AG04449 (cell line): ENCODE data around the gene ANKRD29.

Experiments
- CTCF ChIA-PET: fragments of 350-600 bp; formaldehyde crosslinking; extraction: SDS; loops from one replicate; lab custom pipeline; 2021; ENCODE audit warnings: antibody characterized with exemption; lab: Yijun Ruan, JAX
- POLR2A ChIA-PET: fragments of 400-600, 350-600 bp; formaldehyde crosslinking; extraction: SDS; loops from one replicate; lab custom pipeline; 2020; ENCODE audit warnings: antibody characterized with exemption, inconsistent platforms; lab: Yijun Ruan, JAX
- DNase-seq: peaks from one replicate; pipeline ENCODE4 v3.0.0-alpha.2; 2010; ENCODE audit warnings: low read depth, low spot score
- H3K4me3 ChIP-seq: 2 replicates; pipeline ENCODE4 v1.5.1; 2011; ENCODE audit warnings: low read depth, mild to moderate bottlenecking, control low read depth, low read length
- TF ChIP-seq, protein P1 (sequence below): IDR thresholded peaks from one replicate; pipeline ENCODE4 v1.5.1; 2011; ENCODE audit warnings: mild to moderate bottlenecking, moderate library complexity, low read length, control low read depth, inconsistent platforms; ENCODE audit not compliant: insufficient read depth; ENCODE audit errors: missing control alignments

Gene ANKRD29

DNA sequence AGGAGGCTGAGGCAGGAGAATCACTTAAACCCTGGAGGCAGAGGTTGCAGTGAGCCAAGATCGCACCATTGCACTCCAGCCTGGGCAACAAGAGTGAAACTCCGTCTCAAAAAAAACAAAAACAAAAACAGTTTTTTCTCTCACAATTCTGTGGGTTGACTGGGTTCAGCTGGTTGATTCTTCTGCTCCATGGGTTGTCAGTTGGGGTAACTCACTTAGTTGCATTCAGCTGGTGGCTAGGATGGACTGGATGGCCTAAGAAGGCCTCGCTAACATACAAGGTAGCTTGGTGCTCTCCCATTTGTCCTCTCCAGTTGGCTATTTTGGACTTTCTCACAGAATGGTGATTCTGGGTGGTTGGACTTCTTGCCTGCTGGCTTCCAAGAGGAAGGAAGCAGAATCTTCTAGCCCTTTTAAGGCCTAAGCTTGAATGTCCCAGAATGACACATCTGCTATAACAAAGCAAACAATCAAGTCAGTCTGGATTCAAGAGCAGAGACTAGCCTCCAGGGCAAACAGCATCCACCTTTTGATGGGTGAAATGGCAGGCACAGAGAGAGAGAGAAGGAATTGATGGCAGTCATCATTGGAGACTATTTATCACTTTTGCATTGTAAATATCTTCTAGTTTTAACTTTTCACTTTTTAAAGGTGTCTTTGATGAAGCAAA is 44.4 kb upstream of the ANKRD29 start:
- POLR2A ChIA-PET: no interaction called here

DNA sequence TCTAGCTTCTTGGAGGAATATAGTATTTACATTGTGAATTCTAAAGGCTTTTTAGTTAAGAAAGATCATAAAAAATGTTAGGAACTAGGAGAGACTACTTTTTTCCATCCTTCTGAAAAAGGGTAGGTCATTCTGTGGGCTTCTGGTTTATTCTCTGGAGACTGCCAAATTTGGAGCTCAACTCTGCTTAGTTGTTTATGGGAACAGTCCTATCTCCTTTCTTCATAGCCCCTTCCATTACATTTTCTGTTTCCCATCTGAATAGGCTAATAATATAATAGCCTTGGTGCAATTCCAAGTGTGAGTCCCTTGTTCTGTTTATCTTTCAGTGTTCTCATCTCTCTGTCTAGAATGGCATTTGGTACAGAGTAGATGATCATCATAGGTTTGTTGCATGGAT is 42.1 kb upstream of the ANKRD29 start:
- no peak overlapping the region for H3K4me3 ChIP-seq
- POLR2A ChIA-PET: no interaction called here
- no peak for DNase-seq
- CTCF ChIA-PET: interaction anchor here (1.0 to 8.0 kb wide), 12 partner anchors 11 to 415 kb away, joined by 3 to 230 read pairs (median 8); no protein-coding TSS in a partner anchor
- TF ChIP-seq, protein P1, sequence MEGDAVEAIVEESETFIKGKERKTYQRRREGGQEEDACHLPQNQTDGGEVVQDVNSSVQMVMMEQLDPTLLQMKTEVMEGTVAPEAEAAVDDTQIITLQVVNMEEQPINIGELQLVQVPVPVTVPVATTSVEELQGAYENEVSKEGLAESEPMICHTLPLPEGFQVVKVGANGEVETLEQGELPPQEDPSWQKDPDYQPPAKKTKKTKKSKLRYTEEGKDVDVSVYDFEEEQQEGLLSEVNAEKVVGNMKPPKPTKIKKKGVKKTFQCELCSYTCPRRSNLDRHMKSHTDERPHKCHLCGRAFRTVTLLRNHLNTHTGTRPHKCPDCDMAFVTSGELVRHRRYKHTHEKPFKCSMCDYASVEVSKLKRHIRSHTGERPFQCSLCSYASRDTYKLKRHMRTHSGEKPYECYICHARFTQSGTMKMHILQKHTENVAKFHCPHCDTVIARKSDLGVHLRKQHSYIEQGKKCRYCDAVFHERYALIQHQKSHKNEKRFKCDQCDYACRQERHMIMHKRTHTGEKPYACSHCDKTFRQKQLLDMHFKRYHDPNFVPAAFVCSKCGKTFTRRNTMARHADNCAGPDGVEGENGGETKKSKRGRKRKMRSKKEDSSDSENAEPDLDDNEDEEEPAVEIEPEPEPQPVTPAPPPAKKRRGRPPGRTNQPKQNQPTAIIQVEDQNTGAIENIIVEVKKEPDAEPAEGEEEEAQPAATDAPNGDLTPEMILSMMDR: no peak

More for the DNA sequence above, 44.4 kb upstream of the ANKRD29 start:
- no peak for DNase-seq
- CTCF ChIA-PET: interaction anchor here (0.9 kb wide), 1 partner anchor 86 kb away, joined by 3 read pairs; no protein-coding TSS in a partner anchor
- TF ChIP-seq, protein P1: no peak
- no peak overlapping the region for H3K4me3 ChIP-seq

DNA sequence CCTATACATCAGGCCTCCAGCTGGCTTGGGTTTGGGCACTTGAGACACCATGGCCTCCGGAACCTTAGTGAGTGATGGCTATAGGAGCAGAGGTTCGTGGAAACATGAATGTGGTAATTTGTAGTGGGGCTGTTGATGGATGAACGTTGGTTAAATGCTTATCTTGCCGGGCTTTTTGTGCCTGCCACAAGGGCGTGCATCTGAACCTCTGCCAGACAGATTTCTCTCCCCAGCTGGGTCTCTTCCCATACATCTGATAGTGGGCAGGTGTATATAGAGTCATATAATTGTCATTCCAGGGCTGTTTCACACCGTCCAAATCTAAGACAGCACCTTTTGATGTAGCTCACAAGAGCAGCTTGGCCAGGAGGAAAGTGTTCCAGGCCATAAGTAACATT is 41.3 kb upstream of the ANKRD29 start:
- DNase-seq: no peak
- ChIA-PET CTCF (interaction anchor here (1.0 to 8.0 kb wide), 31 partner anchors 9 to 906 kb away, joined by 3 to 230 read pairs (median 7); no protein-coding TSS in a partner anchor), POLR2A (no interaction called here)
- TF ChIP-seq, protein P1: no peak
- no peak overlapping the region for H3K4me3 ChIP-seq

DNA sequence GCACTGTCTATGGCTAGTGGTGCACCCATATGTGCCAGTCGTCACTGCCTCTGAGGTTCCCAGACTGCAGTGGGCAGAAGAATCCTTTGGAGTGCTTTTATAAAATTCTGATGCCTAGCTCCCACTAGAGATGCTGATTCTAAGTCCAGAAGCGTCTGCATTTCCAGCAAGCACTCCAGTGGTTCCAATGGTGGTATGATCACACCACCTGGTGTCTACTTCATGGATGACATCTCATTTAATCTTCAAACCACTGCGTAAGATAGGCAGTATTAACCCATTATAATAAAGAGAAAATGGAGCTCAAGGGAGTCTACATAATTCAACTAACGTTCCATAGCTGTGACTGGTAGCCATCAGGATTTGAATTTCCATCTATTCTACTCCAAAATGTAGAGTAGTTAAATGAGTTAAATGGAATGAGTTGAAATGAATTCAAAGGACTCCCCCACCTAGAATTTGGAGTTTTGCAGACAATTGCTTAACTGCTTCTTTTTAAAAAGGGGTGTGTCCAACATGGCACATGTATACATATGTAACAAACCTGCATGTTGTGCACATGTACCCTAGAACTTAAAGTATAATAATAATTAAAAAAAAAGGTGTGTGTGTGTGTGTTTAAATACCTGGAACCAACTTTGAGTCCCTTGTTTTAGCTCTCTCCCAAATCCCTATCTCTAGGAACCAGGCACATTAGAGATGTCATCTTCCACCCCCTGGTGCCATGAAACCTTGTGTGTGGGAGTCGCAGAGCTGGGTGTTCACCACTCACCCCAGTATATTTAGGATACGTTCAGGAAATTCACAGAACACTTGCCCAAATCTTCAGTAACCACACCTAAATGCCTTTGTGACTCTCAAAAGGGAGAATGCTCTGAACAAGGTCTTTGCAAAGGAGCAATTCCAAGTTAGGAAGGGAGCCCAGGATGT is 40.6 kb upstream of the ANKRD29 start:
- DNase-seq: no peak
- CTCF ChIA-PET: interaction anchor here (0.6 to 8.0 kb wide), 56 partner anchors 8 to 905 kb away, joined by 3 to 230 read pairs (median 6); partner anchors contain the start of genes LAMA3 and NPC1
- TF ChIP-seq, protein P1: peak; percentile 43
- H3K4me3 ChIP-seq: no peak overlapping the region
- POLR2A ChIA-PET: no interaction called here

DNA sequence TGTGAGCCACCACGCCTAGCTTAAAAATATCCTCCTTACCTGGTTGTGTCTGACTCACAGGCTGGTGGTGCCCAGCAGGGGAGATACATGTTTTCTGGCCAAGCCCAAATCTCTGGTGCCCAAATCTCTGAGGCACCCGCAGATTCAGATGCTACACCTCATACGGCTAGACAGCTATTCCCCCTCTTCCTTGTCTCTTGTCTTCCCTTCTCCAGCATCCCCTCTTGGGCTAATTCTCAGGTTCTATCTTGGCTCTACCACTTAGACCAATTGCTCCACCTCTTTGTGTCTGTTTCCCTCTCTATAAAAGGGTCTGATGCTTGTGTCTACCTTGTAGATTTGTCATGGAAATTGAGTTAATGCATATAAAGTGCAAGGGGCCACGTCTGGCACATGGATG is 39.9 kb upstream of the ANKRD29 start:
- no peak overlapping the region for H3K4me3 ChIP-seq
- POLR2A ChIA-PET: no interaction called here
- no peak for DNase-seq
- TF ChIP-seq, protein P1: no peak
- CTCF ChIA-PET: interaction anchor here (0.6 to 8.0 kb wide), 48 partner anchors 8 to 904 kb away, joined by 3 to 230 read pairs (median 6); partner anchors contain the start of genes LAMA3 and NPC1
